ENCODE measurements around the gene CIRBP. TPM values are rescaled to one million over a fixed set of nuclear protein-coding genes. Genes with fewer than 3 reads are reported as not detected.
A peak's percentile ranks its signal among the peaks of the same experiment; 100 is the strongest.

Gene CIRBP
- total and polyA plus RNA-seq, 2 of the 13 experiments (the other 11 are each of a cell fraction or from before 2014, with no cell fraction given) = 133 to 140 TPM

- Histone ChIP-seq H3K36me3 (replicated peaks in 1 of 2; ENCODE audit: control insufficient read depth in 1 of 2, insufficient read depth in 2 of 2, low read length in 2 of 2) (no peaks in the 10 kb centered on the region), H3K4me2 (ENCODE audit: low read depth, low read length) (peak within 1 kb of the TSS; percentile 81), H3K27me3 (ENCODE audit: control insufficient read depth in 1 of 2, insufficient read depth in 2 of 2, low read length in 2 of 2) (no peaks in the 10 kb centered on the region), H3K9ac (ENCODE audit: insufficient read depth, low read depth, low read length) (peak within 1 kb of the TSS; percentile 88), H3K4me1 (ENCODE audit: insufficient read depth, low read length) (peaks cover 67% of the 10 kb centered on the region), H3K9me3 (ENCODE audit: low read length) (no peaks in the 10 kb centered on the region), H3K79me2 (ENCODE audit: insufficient read depth, low read length) (peaks cover 22% of the 10 kb centered on the region), H3K4me3 (replicated peaks in 1 of 3; ENCODE audit: insufficient read depth in 1 of 3, low read depth in 2 of 3, low read length in 3 of 3) (peak within 1 kb of the TSS; percentile 80 to 93 (median 90)), H2AFZ (ENCODE audit: low read length) (no peak within 1 kb of the TSS), H3K27ac (ENCODE audit: extremely low read length, insufficient read depth, low read length) (peak within 1 kb of the TSS; percentile 96), H4K20me1 (ENCODE audit: insufficient read depth, low read length) (no peaks in the 10 kb centered on the region)
- BruUV-seq (replicated peaks) = no TSS peak
- in situ Hi-C loops (cut with HindIII; ENCODE audit: extremely low pct_ligation_motif_present, low pct_unique_long_range_greater_than_20kb) = loop anchor here (5.0 kb wide), 1 partner anchor 36 kb away; the partner anchor contains the start of gene FAM174C
- intact Hi-C loops (cut with micrococcal nuclease; ENCODE audit: unreplicated experiment) = no loop called here
- peak; percentile 26 for ATAC-seq
- peak; percentile 91 for FAIRE-seq
- CTCF ChIA-PET (ENCODE audit: low intra/inter-chr PET ratio, low total read pairs) = interaction anchor here (2.2 kb wide), 1 partner anchor 20 kb away, joined by 17 read pairs; no protein-coding TSS in a partner anchor
- DNase-seq (ENCODE audit: low spot score) = peak; percentile 88
- under 1% methylated on average over 29 of the region's 79 CpGs for WGBS (ENCODE audit: low lambda C conversion rate)
- POLR2A ChIA-PET = interaction anchor here (0.6 to 10.1 kb wide), 8 partner anchors 9 to 570 kb away, joined by 3 to 469 read pairs (median 4); partner anchors contain the start of gene CIRBP
- TF ChIP-seq PCBP1 (IDR thresholded peaks at IDR 0.05; ENCODE audit: borderline replicate concordance, low read depth, low read length) (no peak), AFF4 (CRISPR knock-in tag; IDR thresholded peaks at IDR 0.05) (no peak), HCFC1 (IDR thresholded peaks at IDR 0.05; ENCODE audit: low read depth, low read length) (peak; percentile 95), KLF13 (CRISPR knock-in tag; IDR thresholded peaks at IDR 0.05) (no peak), YY1 (IDR thresholded peaks at IDR 0.05; ENCODE audit: insufficient read depth, insufficient replicate concordance, low read depth, low read length) (peak; percentile 84), KLF9 (CRISPR knock-in tag; IDR thresholded peaks at IDR 0.05; ENCODE audit: low read depth) (no peak), CC2D1A (CRISPR knock-in tag; IDR thresholded peaks at IDR 0.05) (no peak), RFX3 (CRISPR knock-in tag; IDR thresholded peaks at IDR 0.05) (no peak), ZNF574 (CRISPR knock-in tag; IDR thresholded peaks at IDR 0.05) (peak; percentile 95), HMGXB3 (CRISPR knock-in tag; IDR thresholded peaks at IDR 0.05; ENCODE audit: borderline replicate concordance) (no peak; the same call in 1 of the 2 replicates), ZNF577 (CRISPR knock-in tag; IDR thresholded peaks at IDR 0.05; ENCODE audit: borderline replicate concordance, low read depth) (no peak), ZNF20 (CRISPR knock-in tag; IDR thresholded peaks at IDR 0.05) (no peak), ERF (CRISPR knock-in tag; IDR thresholded peaks at IDR 0.05) (peak; percentile 66)
Measured at GRCh38 chr19:1241417-1242095, 27.6 kb upstream of the CIRBP start, which contains the start of gene ATP5F1D. Gene ATP5F1D (plus strand): TSS chr19:1241751. CDS start chr19:1241851, 100 bp downstream.

Measured in HepG2 (cell line).